A549 treated with Mapracorat at 1 μM for 4 hours (cell line): Measurements from ENCODE around the gene AKAP10. TPM values are rescaled to one million over a fixed set of nuclear protein-coding genes. Genes with fewer than 3 reads are reported as not detected.

Experiments used
- total RNA-seq: library from RNA; stranded (reverse); fragments of 200-300 nt; extraction: Qiagen RNA extraction; gene quantifications from 5 replicates; pipeline ENCODE4 v1.2.3, GENCODE V29; 2022

Gene AKAP10
- total RNA-seq, result 19.3 to 24.4 TPM (median 22.7 TPM) in 5 replicates

DNA sequence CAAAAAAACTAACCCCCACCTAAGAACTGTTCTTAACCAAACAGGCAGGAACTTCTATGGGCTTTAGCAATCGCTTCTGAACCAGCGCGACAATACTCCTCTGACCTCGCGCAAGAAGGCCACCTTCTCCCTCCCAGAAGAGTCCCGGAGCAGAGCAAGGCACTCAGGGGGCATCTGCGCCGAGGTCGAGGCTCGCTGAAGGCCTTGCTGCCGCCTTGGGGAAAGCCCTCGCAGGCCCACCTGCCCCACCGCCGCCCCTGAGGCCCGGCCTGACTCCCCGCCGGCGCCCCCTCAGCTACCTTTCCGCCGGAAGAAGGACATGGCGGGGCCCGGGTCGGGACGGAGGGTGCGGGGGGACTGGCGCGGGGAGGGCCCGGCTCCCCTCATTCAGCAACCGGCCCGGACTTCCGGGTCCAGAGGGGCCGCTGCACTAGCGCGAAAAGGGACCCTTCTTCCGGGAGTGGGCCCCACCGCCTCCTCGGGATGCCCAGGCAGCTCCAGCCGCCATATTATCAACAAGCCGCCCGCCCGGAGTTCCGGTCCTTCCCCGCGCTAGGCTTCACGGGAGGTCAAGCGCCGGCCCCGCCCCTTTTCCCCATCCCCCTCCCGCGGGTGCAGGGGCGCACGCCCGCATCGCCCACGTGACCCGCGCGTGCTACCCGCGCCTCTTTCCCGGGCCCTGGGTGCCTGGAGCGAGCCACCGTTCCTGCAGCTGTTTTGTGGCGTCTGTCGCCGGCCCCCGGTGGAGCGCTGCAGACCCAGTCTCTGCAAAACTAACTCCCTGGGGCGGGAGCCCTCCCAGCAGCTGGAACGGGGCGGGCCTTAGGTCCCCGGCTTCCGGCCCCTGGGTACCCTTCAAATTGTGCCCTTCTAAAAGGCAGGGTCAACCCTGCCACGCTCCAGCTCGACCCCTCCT is at the start of gene AKAP10:
Gene AKAP10, minus strand, starts transcription at position 536 of the 916 bp plus-strand sequence. Its CDS starts 149 bp downstream, at position 387.

GRCh38 chr17:20009302-20010098 is 31.9 kb upstream of the AKAP10 start, which contains the start of gene SPECC1:
TSS of gene SPECC1 (plus strand) at chr17:20009359. CDS start at chr17:20096652, 87,293 bp downstream.

DNA sequence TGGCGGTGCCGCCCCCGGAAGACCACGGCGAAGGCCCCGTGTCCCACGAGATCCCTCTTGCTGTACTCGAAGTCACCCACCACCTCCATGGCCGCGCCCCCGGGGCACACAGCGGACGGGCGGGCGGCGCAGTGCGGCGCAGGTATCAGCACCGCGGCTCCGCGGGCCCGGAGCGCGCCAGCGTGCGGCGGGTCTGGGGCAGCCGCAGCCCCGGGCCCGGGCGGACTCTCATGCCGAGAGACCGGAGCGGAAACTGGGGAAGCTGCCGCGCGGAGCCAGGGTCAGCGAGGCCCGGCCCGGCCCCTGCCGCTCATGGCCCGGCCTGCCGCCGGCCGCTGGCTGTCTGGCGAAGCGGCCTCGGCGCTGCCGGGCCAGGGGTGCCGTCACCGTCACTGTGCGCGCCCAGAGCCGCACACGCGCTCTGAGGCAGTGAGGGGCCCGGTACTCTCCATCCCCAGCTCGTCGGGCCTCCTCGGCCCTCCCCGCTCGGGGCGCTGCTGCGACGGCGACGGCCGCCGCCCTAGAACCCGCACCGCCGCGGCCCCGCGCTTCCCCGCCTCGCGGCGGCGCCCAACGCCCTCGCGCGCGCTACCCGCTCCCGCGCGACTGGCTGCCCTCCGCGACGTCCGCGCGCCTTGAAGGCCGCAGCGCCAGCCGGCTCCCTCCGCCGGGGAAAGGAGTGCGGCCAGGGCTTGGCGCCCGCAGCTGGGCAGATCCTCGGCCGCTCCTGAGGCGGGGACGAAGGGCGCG is 110.1 kb downstream of the AKAP10 start, which contains the start of gene ULK2:
Gene ULK2, minus strand, starts transcription at position 608 of the 750 bp plus-strand sequence. Its CDS starts 519 bp downstream, at position 89.

Other genes with a start within 250 kb of the AKAP10 start
- gene ALDH3A1, start 229.5 kb downstream of the AKAP10 start, total RNA-seq, result 777 to 1,128 TPM (median 798 TPM) in 5 replicates
- gene ULK2, start 109.9 kb downstream of the AKAP10 start, total RNA-seq, result 11.0 to 18.1 TPM (median 15.8 TPM) in 5 replicates
- gene SPECC1, start 31.5 kb upstream of the AKAP10 start, total RNA-seq, result 41.6 to 54.9 TPM (median 45.9 TPM) in 5 replicates